Measurements from ENCODE around the gene ROS1. TPM values are rescaled to one million over a fixed set of nuclear protein-coding genes. Genes with fewer than 3 reads are reported as not detected.

The ROS1 gene
- total RNA-seq, 1 experiment from 2014 or later = not detected

GRCh38 chr6:117464700-117465099, 39.0 kb upstream of the ROS1 start:
- Histone ChIP-seq H2BK12ac (ENCODE audit: insufficient read length, low read depth, low read length) (no peak overlapping the region), H4K8ac (replicated peaks; ENCODE audit: insufficient read length, low read depth, low read length) (no peak overlapping the region), H2AFZ (ENCODE audit: low read length) (no peak overlapping the region), H3K14ac (ENCODE audit: insufficient read depth, low read length) (no peak overlapping the region), H3K4me2 (ENCODE audit: insufficient read depth, insufficient read length, low read length) (no peak overlapping the region), H3K18ac (ENCODE audit: insufficient read length, low read depth, low read length) (no peak overlapping the region), H3K9me3 (ENCODE audit: control insufficient read depth, low read depth, low read length) (no peaks in the 10 kb centered on the region), H3K9ac (ENCODE audit: extremely low read depth, insufficient read length, low read length) (no peak overlapping the region), H2BK20ac (ENCODE audit: low read depth, low read length, poor library complexity, severe bottlenecking) (no peak overlapping the region), H3K23ac (ENCODE audit: insufficient read length, low read depth, low read length) (no peak overlapping the region), H3K79me1 (ENCODE audit: insufficient read depth, low read depth, low read length, poor library complexity, severe bottlenecking) (no peaks in the 10 kb centered on the region), H3K23me2 (ENCODE audit: insufficient read length, low read depth, low read length, poor library complexity, severe bottlenecking) (no peaks in the 10 kb centered on the region), H3K4ac (ENCODE audit: low read depth, low read length) (no peak overlapping the region), H3K4me1 (ENCODE audit: insufficient read depth, low read length) (no peaks in the 10 kb centered on the region), H3K27ac (ENCODE audit: insufficient read length, low read depth, low read length) (no peak overlapping the region), H4K5ac (ENCODE audit: insufficient read length, low read depth, low read length) (no peak overlapping the region), H3T11ph (ENCODE audit: low read length) (no peak overlapping the region), H2BK15ac (ENCODE audit: low read depth, low read length) (no peak overlapping the region), H3K79me2 (ENCODE audit: insufficient read depth, low read length) (no peaks in the 10 kb centered on the region), H2BK120ac (ENCODE audit: low read depth, low read length, poor library complexity, severe bottlenecking) (no peak overlapping the region), H4K20me1 (ENCODE audit: control insufficient read depth, insufficient read depth, insufficient read length) (no peaks in the 10 kb centered on the region), H3K56ac (ENCODE audit: insufficient read length, low read depth, low read length) (no peak overlapping the region), H3K27me3 (ENCODE audit: insufficient read depth, low read length) (no peaks in the 10 kb centered on the region), H4K91ac (ENCODE audit: insufficient read length, low read depth, low read length) (no peak overlapping the region), H2BK5ac (ENCODE audit: insufficient read length, low read length) (no peak overlapping the region), H2AK5ac (ENCODE audit: insufficient read length, low read length) (no peak overlapping the region)
- DNase-seq = no peak
- H3K9me3 Mint-ChIP-seq = no peaks in the 10 kb centered on the region
- H3K4me3 Mint-ChIP-seq = no peak overlapping the region
- no CpG with 5 or more reads among the region's 2 CpGs for WGBS (ENCODE audit: extremely low coverage, insufficient read length, low lambda C conversion rate)
- H3K36me3 Mint-ChIP-seq (ENCODE audit: insufficient read depth in 1 of 3, low read depth in 3 of 3) = no peaks in the 10 kb centered on the region
- TF ChIP-seq, protein P1, sequence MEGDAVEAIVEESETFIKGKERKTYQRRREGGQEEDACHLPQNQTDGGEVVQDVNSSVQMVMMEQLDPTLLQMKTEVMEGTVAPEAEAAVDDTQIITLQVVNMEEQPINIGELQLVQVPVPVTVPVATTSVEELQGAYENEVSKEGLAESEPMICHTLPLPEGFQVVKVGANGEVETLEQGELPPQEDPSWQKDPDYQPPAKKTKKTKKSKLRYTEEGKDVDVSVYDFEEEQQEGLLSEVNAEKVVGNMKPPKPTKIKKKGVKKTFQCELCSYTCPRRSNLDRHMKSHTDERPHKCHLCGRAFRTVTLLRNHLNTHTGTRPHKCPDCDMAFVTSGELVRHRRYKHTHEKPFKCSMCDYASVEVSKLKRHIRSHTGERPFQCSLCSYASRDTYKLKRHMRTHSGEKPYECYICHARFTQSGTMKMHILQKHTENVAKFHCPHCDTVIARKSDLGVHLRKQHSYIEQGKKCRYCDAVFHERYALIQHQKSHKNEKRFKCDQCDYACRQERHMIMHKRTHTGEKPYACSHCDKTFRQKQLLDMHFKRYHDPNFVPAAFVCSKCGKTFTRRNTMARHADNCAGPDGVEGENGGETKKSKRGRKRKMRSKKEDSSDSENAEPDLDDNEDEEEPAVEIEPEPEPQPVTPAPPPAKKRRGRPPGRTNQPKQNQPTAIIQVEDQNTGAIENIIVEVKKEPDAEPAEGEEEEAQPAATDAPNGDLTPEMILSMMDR (conservative IDR thresholded peaks at IDR 0.05) = no peak
- no peaks in the 10 kb centered on the region for H3K27me3 Mint-ChIP-seq (ENCODE audit: low read depth)
- H3K27ac Mint-ChIP-seq = no peak overlapping the region
- no peaks in the 10 kb centered on the region for H3K4me1 Mint-ChIP-seq
